Activated CD4-positive, alpha-beta memory T cell treated with anti-CD3 and anti-CD28 coated beads, Interleukin-2, amount 10 ng/mL, durations not matched to agents 7 days and 5 days (primary cell): ENCODE measurements around the gene ACADS. TPM values are rescaled to one million over a fixed set of nuclear protein-coding genes. Genes with fewer than 3 reads are reported as not detected.

Experiments used
- CTCF ChIA-PET: fragments of 350-600 bp; sonication (Branson Sonifier 250); formaldehyde crosslinking; loops from one replicate; lab custom pipeline; 2021; ENCODE audit warnings: antibody characterized with exemption, inconsistent platforms; lab: Charles Lee
- POLR2A ChIA-PET: fragments of 350-600 bp; sonication (Branson Sonifier 250); formaldehyde crosslinking; loops from one replicate; lab custom pipeline; 2021; ENCODE audit warnings: antibody characterized with exemption; lab: Charles Lee
- DNase-seq: peaks from one replicate; pipeline ENCODE4 v3.0.0-alpha.2; 2020
- H3K27ac Mint-ChIP-seq: one replicate; pipeline ENCODE4 v1.8.0; 2021; ENCODE audit warnings: mild to moderate bottlenecking, mixed read lengths
- H3K27me3 Mint-ChIP-seq: one replicate; pipeline ENCODE4 v1.8.0; 2021; ENCODE audit warnings: mixed read lengths
- H3K36me3 Mint-ChIP-seq: one replicate; pipeline ENCODE4 v1.8.0; 2021; ENCODE audit warnings: low read depth, mixed read lengths
- H3K4me1 Mint-ChIP-seq: one replicate; pipeline ENCODE4 v1.8.0; 2021; ENCODE audit warnings: mixed read lengths
- H3K4me3 Mint-ChIP-seq: one replicate; pipeline ENCODE4 v1.8.0; 2021; ENCODE audit warnings: mild to moderate bottlenecking, mixed read lengths
- H3K9me3 Mint-ChIP-seq: one replicate; pipeline ENCODE4 v1.8.0; 2021; ENCODE audit warnings: mixed read lengths
- total RNA-seq, 2 experiments: library from RNA; stranded (reverse); gene quantifications; one replicate each; pipeline ENCODE4 v1.2.3, GENCODE V29; 2021

Gene ACADS, protein sequence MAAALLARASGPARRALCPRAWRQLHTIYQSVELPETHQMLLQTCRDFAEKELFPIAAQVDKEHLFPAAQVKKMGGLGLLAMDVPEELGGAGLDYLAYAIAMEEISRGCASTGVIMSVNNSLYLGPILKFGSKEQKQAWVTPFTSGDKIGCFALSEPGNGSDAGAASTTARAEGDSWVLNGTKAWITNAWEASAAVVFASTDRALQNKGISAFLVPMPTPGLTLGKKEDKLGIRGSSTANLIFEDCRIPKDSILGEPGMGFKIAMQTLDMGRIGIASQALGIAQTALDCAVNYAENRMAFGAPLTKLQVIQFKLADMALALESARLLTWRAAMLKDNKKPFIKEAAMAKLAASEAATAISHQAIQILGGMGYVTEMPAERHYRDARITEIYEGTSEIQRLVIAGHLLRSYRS
- total RNA-seq, result 10 to 100 TPM; 13.7 to 14.9 TPM

DNA sequence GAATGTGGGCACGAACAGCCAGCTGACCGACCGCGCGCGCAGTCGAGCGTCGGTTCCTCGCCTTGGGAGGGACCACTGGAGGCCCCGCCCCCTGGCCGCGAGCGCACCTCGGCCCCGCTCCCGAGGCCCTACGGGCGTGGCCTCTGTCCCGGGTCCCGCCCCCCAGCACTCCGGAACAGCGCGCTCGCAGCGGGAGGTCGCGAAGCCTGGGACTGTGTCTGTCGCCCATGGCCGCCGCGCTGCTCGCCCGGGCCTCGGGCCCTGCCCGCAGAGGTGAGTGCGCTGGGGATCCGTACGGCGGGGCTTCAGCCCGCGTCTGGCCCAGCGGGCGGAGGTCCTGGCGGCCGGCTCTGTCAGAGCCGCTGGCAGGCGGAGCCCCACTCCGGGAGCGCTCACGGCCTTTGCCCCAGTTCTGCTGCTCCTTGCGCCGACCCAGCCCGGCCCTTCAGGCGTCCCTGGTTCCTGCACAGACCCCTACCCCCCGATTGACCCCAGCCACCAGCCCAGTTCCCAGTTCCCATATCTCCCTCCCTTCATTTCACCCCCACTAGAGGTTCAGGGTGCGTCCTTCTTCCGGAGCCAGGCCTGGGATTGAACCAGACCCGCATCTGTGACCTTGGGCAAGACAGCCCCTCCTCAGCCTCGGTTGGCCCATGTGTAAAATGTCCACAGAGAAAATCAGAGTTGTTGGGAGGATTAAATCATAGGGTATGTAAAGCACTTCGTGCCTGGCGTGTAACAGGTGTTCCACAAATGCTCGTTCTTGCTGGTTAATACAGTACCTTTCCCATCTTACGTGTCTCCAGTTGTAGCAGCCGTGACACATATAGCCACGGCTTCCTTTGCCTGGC, at the start of gene ACADS:
Gene ACADS, plus strand, starts transcription at position 168 of the 851 bp plus-strand sequence. Its CDS starts 60 bp downstream, at position 228.
- Mint-ChIP-seq H3K27ac (peak within 1 kb of the TSS; percentile 54), H3K4me3 (peak within 1 kb of the TSS; percentile 91), H3K27me3 (no peaks in the 10 kb centered on the region), H3K9me3 (no peaks in the 10 kb centered on the region), H3K36me3 (peaks cover 36% of the 10 kb centered on the region), H3K4me1 (peaks cover 17% of the 10 kb centered on the region)
- ChIA-PET POLR2A (interaction anchor here (1.0 to 1.2 kb wide), 5 partner anchors 15 to 160 kb away, joined by 3 to 7 read pairs (median 3); no protein-coding TSS in a partner anchor), CTCF (interaction anchor here (1.3 kb wide), 1 partner anchor 76 kb away, joined by 3 read pairs; no protein-coding TSS in a partner anchor)
- DNase-seq, result peak; percentile 91

DNA sequence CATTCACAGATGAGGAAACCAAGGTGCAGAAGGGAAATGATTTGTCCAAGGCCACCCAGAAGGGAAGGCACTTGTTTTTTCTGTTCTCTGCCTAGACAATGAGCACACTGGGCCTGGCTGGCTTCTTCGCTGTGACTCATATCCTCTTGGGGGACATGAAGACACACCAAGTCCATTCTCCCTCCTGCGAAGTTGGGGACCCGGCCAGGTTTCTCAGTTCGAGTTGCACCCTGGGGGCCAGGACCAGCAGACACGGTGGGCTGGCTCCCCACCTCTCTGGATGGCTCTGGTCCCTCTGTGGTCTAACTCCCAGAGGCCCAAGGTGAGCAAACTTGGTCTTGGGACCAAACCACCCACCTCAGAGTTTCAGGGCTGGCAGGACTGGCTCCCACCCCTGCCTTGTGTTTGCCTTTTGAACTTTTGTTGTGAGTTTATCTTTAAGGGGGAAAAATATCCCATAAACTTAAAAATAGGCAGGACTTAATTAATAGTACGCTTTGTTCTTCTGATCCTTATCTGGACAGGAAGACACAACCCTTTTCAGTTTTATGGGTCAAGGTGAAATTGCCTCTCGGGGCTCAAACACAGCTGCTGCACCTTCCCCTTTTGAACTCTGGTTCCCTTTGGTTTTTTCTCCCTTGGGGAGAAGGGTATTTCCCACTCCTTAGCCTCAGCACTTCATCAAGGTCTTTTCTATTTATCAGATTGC, 47.7 kb upstream of the ACADS start:
- POLR2A ChIA-PET, result interaction anchor here (1.0 to 2.7 kb wide), 4 partner anchors 9 to 96 kb away, joined by 4 to 18 read pairs (median 8); partner anchors contain the start of genes MLEC, POP5 and UNC119B
- peak overlapping the region; percentile 62 for H3K4me3 Mint-ChIP-seq
- H3K27me3 Mint-ChIP-seq, result peaks cover 5% of the 10 kb centered on the region
- peaks cover 34% of the 10 kb centered on the region for H3K4me1 Mint-ChIP-seq
- peak overlapping the region; percentile 93 for H3K27ac Mint-ChIP-seq
- DNase-seq, result peak; percentile 65
- no peaks in the 10 kb centered on the region for H3K36me3 Mint-ChIP-seq
- no peaks in the 10 kb centered on the region for H3K9me3 Mint-ChIP-seq
- CTCF ChIA-PET, result interaction anchor here (1.0 to 3.7 kb wide), 4 partner anchors 9 to 179 kb away, joined by 3 to 36 read pairs (median 5); partner anchors contain the start of genes CABP1 and MLEC

GRCh38 chr12:120678572-120678971, 47.1 kb upstream of the ACADS start:
- Mint-ChIP-seq H3K27me3 (peaks cover 4% of the 10 kb centered on the region), H3K36me3 (no peaks in the 10 kb centered on the region), H3K27ac (peak overlapping the region; percentile 93), H3K4me1 (peaks cover 37% of the 10 kb centered on the region), H3K9me3 (no peaks in the 10 kb centered on the region), H3K4me3 (peak overlapping the region; percentile 54)
- ChIA-PET CTCF (interaction anchor here (0.7 to 3.7 kb wide), 5 partner anchors 8 to 240 kb away, joined by 3 to 36 read pairs (median 4); partner anchors contain the start of genes CABP1 and MLEC), POLR2A (interaction anchor here (0.5 to 2.7 kb wide), 6 partner anchors 9 to 387 kb away, joined by 3 to 18 read pairs (median 5); partner anchors contain the start of genes MLEC, POP5 and UNC119B)
- DNase-seq, result peak; percentile 49

GRCh38 chr12:120680165-120680738, 45.4 kb upstream of the ACADS start:
- no peak for DNase-seq
- H3K9me3 Mint-ChIP-seq, result no peaks in the 10 kb centered on the region
- peaks cover 3% of the 10 kb centered on the region for H3K36me3 Mint-ChIP-seq
- no peak overlapping the region for H3K27ac Mint-ChIP-seq
- POLR2A ChIA-PET, result interaction anchor here (0.8 to 2.7 kb wide), 2 partner anchors 30 to 99 kb away, joined by 3 to 11 read pairs; partner anchors contain the start of gene UNC119B
- H3K4me3 Mint-ChIP-seq, result no peak overlapping the region
- CTCF ChIA-PET, result interaction anchor here (3.7 kb wide), 1 partner anchor 32 kb away, joined by 36 read pairs; no protein-coding TSS in a partner anchor
- H3K27me3 Mint-ChIP-seq, result no peaks in the 10 kb centered on the region
- peaks cover 49% of the 10 kb centered on the region for H3K4me1 Mint-ChIP-seq

DNA sequence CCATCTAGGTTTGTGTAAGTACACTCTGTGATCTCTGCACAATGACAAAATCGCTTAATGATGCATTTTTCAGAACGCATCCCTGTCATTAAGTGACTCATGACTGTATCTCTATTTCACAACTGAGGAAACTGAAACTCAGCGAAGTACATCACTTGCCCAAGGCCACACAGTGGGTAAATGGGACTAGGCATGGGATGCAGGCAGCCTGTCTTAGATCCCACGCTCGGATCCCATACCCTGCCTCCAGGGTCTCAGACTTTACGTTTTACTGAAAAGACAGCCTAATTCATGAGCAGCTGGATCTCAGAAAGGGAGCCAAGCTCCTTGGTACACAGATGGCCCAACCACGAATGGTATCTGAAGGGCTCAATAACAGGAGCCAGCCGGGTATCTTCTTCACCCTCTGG, 41.1 kb upstream of the ACADS start:
- Mint-ChIP-seq H3K4me1 (peaks cover 50% of the 10 kb centered on the region), H3K4me3 (no peak overlapping the region), H3K27me3 (no peaks in the 10 kb centered on the region), H3K9me3 (no peaks in the 10 kb centered on the region), H3K36me3 (peaks cover 6% of the 10 kb centered on the region), H3K27ac (peak overlapping the region; percentile 87)
- DNase-seq, result peak; percentile 32
- CTCF ChIA-PET, result interaction anchor here (1.3 to 9.7 kb wide), 2 partner anchors 36 to 219 kb away, joined by 3 to 91 read pairs; partner anchors contain the start of gene SPPL3
- POLR2A ChIA-PET, result interaction anchor here (0.6 to 1.0 kb wide), 2 partner anchors 26 to 150 kb away, joined by 3 read pairs; partner anchors contain the start of gene UNC119B

- Mint-ChIP-seq H3K4me3 (peak overlapping the region; percentile 46), H3K36me3 (peaks cover 6% of the 10 kb centered on the region), H3K9me3 (no peaks in the 10 kb centered on the region), H3K4me1 (peaks cover 51% of the 10 kb centered on the region), H3K27me3 (no peaks in the 10 kb centered on the region), H3K27ac (peak overlapping the region; percentile 87)
- ChIA-PET CTCF (interaction anchor here (9.7 kb wide), 1 partner anchor 37 kb away, joined by 91 read pairs; no protein-coding TSS in a partner anchor), POLR2A (interaction anchor here (0.6 to 0.7 kb wide), 2 partner anchors 235 to 282 kb away, joined by 3 to 4 read pairs; no protein-coding TSS in a partner anchor)
- DNase-seq, result no peak
Observed at GRCh38 chr12:120685522-120685921, 40.1 kb upstream of the ACADS start.

DNA sequence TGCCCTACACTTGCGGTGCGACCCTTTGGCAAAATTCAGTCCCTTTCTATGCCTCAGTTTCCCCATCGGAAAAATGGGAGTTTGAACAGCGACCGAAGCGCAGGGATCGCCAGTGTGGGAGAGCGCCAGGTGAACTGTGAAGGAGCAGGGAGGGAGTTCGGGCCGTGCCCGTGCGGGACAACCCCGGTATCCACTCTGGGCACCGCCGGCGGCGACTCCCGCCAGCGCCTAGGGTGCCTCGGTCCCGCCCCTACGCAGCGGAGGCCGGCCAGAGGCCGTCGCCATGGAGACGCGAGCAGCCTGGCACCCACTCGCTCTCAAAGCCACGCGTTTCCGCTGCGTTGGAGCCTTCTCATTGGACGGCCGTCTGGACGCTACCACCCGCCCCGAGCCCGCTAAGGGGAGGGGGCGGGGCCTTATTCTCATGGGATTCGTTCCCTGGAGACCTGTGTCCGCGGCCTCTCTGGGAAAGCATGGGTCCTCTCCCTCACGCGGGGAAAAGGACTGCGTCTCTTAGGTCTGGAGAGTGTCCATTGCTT, 39.4 kb upstream of the ACADS start:
- H3K27me3 Mint-ChIP-seq, result no peaks in the 10 kb centered on the region
- peak overlapping the region; percentile 87 for H3K4me3 Mint-ChIP-seq
- peaks cover 57% of the 10 kb centered on the region for H3K4me1 Mint-ChIP-seq
- ChIA-PET POLR2A (interaction anchor here (0.7 to 4.2 kb wide), 7 partner anchors 8 to 485 kb away, joined by 3 to 24 read pairs (median 4); partner anchors contain the start of genes POP5, RPLP0 and UNC119B), CTCF (interaction anchor here (1.0 to 9.7 kb wide), 8 partner anchors 8 to 286 kb away, joined by 3 to 91 read pairs (median 4); partner anchors contain the start of genes POP5 and UNC119B)
- no peaks in the 10 kb centered on the region for H3K9me3 Mint-ChIP-seq
- peaks cover 6% of the 10 kb centered on the region for H3K36me3 Mint-ChIP-seq
- H3K27ac Mint-ChIP-seq, result peak overlapping the region; percentile 87
- DNase-seq, result peak; percentile 98

DNA sequence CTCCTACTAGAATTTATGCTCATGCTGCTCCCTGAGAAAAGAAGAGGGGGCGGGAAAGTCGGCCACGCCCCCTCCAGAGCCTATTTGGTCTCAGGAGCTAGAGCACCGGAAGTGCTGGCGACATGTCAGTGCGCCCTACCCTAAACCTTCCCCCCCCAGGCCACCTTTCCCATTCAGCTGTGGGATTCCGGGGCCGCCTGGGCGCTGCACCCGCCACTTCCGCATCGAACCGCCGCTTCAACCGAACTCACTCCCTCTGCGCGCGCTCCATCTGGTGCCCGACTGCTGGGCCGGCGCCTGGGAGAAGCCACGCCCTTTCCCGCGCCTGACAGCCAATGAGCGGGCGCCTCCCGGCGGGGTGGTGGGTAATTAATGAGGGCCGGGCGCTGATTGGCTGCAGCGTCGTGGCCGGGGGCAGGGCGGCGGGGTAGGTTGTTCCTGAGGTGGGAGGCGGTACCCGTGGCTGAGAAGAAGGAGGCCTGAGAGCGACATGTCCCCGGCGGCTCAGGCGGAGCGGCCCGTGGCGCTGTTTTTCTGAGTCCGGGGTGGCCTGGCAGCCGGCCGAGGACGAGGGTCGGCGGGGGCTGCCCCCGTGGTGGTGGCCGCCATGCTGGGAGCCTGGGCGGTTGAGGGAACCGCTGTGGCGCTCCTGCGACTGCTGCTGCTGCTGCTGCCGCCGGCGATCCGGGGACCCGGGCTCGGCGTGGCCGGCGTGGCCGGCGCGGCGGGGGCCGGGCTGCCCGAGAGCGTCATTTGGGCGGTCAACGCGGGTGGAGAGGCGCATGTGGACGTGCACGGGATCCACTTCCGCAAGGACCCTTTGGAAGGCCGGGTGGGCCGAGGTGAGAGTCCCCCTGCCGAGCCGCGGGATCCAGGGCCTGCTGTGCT, 38.7 kb upstream of the ACADS start, which contains the start of gene MLEC:
Gene MLEC, plus strand, starts transcription at position 460 of the 888 bp plus-strand sequence. Its CDS starts 148 bp downstream, at position 608.
- POLR2A ChIA-PET, result interaction anchor here (0.6 to 4.2 kb wide), 11 partner anchors 8 to 611 kb away, joined by 3 to 24 read pairs (median 4); partner anchors contain the start of genes POP5, RPLP0 and UNC119B
- Mint-ChIP-seq H3K27me3 (no peaks in the 10 kb centered on the region), H3K27ac (peak within 1 kb of the TSS; percentile 87), H3K9me3 (no peaks in the 10 kb centered on the region), H3K4me3 (peak within 1 kb of the TSS; percentile 87), H3K4me1 (peaks cover 63% of the 10 kb centered on the region), H3K36me3 (peaks cover 6% of the 10 kb centered on the region)
- CTCF ChIA-PET, result interaction anchor here (0.5 to 9.7 kb wide), 9 partner anchors 9 to 285 kb away, joined by 3 to 91 read pairs (median 4); partner anchors contain the start of genes POP5 and UNC119B
- DNase-seq, result peak; percentile 100

GRCh38 chr12:120687578-120688289, 37.9 kb upstream of the ACADS start:
- Mint-ChIP-seq H3K36me3 (peaks cover 10% of the 10 kb centered on the region), H3K4me1 (peaks cover 70% of the 10 kb centered on the region), H3K27ac (peak overlapping the region; percentile 56), H3K9me3 (no peaks in the 10 kb centered on the region), H3K27me3 (no peaks in the 10 kb centered on the region), H3K4me3 (peak overlapping the region; percentile 82)
- ChIA-PET POLR2A (interaction anchor here (0.6 to 4.2 kb wide), 9 partner anchors 9 to 610 kb away, joined by 3 to 24 read pairs (median 3); partner anchors contain the start of gene UNC119B), CTCF (interaction anchor here (0.6 to 9.7 kb wide), 6 partner anchors 9 to 1204 kb away, joined by 3 to 91 read pairs (median 4); partner anchors contain the start of gene UNC119B)
- peak; percentile 46 for DNase-seq
